ENCODE data around the gene PAXX. TPM values are rescaled to one million over a fixed set of nuclear protein-coding genes. Genes with fewer than 3 reads are reported as not detected.
A peak's percentile ranks its signal among the peaks of the same experiment; 100 is the strongest.

The PAXX gene
- total RNA-seq, 6 donors from 2014 or later = 41.8 to 150 (median 52.8) TPM

GRCh38 chr9:137021979-137022661, 29.9 kb downstream of the PAXX start:
- ATAC-seq (ENCODE audit: low FRiP score in 2 of 2) = peak; percentile 12 to 58

GRCh38 chr9:137022662-137023008, 30.4 kb downstream of the PAXX start:
- Histone ChIP-seq H3K9me3 (no peaks in the 10 kb centered on the region), H3K27ac (no peak overlapping the region), H3K4me3 (no peak overlapping the region), H3K27me3 (no peaks in the 10 kb centered on the region), H3K4me1 (peaks cover 6 to 17% (median 10%) of the 10 kb centered on the region in 4 donors), H3K36me3 (peaks cover 0 to 12% (median 5%) of the 10 kb centered on the region in 4 donors)
- DNase-seq (peak in 1 of 2 donors; percentile 75), ATAC-seq (ENCODE audit: low FRiP score in 2 of 2) (no peak)
- 85 to 96% methylated on average over 10 to 12 of the region's 23 CpGs for WGBS, 2 donors
- TF ChIP-seq POLR2AphosphoS5 (IDR thresholded peaks at IDR 0.05) (no peak), POLR2A (IDR thresholded peaks at IDR 0.05) (no peak), CTCF (IDR thresholded peaks at IDR 0.05) (no peak), EP300 (IDR thresholded peaks at IDR 0.05) (no peak)

More at GRCh38 chr9:137021979-137022661, 29.9 kb downstream of the PAXX start:
- TF ChIP-seq POLR2AphosphoS5 (IDR thresholded peaks at IDR 0.05) (no peak), POLR2A (IDR thresholded peaks at IDR 0.05) (no peak), CTCF (IDR thresholded peaks at IDR 0.05) (no peak), EP300 (IDR thresholded peaks at IDR 0.05) (no peak)
- H3K36me3 ChIP-seq = peaks cover 0 to 18% (median 8%) of the 10 kb centered on the region in 4 donors
- H3K4me1 ChIP-seq = peaks cover under 1 to 12% (median 5%) of the 10 kb centered on the region in 4 donors
- 77% methylated on average over 18 to 20 of the region's 30 CpGs for WGBS, 2 donors
- H3K27ac ChIP-seq = no peak overlapping the region
- no peaks in the 10 kb centered on the region for H3K9me3 ChIP-seq
- H3K4me3 ChIP-seq = no peak overlapping the region
- H3K27me3 ChIP-seq = no peaks in the 10 kb centered on the region
- DNase-seq = peak; percentile 42 to 84

- H3K36me3 ChIP-seq = peaks cover 0 to 8% (median 2%) of the 10 kb centered on the region in 4 donors
- DNase-seq (no peak), ATAC-seq (ENCODE audit: low FRiP score in 2 of 2) (no peak)
- no peak for TF ChIP-seq POLR2A (IDR thresholded peaks at IDR 0.05)
- no peak for TF ChIP-seq EP300 (IDR thresholded peaks at IDR 0.05)
- TF ChIP-seq CTCF (IDR thresholded peaks at IDR 0.05) = no peak
- TF ChIP-seq POLR2AphosphoS5 (IDR thresholded peaks at IDR 0.05) = no peak
- peaks cover 6 to 18% (median 10%) of the 10 kb centered on the region in 4 donors for H3K4me1 ChIP-seq
- H3K4me3 ChIP-seq = no peak overlapping the region
- H3K9me3 ChIP-seq = no peaks in the 10 kb centered on the region
- H3K27ac ChIP-seq = no peak overlapping the region
- WGBS, 2 donors = 76 to 80% methylated on average over 6 to 7 of the region's 7 CpGs
- H3K27me3 ChIP-seq = no peaks in the 10 kb centered on the region
Measured at GRCh38 chr9:137023157-137023556, 30.9 kb downstream of the PAXX start.

- ATAC-seq (ENCODE audit: low FRiP score in 2 of 2) (no peak), DNase-seq (peak in 1 of 2 donors; percentile 66)
- no peaks in the 10 kb centered on the region for H3K9me3 ChIP-seq
- H3K4me3 ChIP-seq = no peak overlapping the region
- 79 to 88% methylated on average over 6 to 14 of the region's 15 CpGs for WGBS, 2 donors
- H3K36me3 ChIP-seq = peaks cover 0 to 8% (median 1%) of the 10 kb centered on the region in 4 donors
- H3K27me3 ChIP-seq = no peaks in the 10 kb centered on the region
- H3K27ac ChIP-seq = no peak overlapping the region
- no peak for TF ChIP-seq EP300 (IDR thresholded peaks at IDR 0.05)
- no peak for TF ChIP-seq POLR2AphosphoS5 (IDR thresholded peaks at IDR 0.05)
- TF ChIP-seq POLR2A (IDR thresholded peaks at IDR 0.05) = no peak
- no peak for TF ChIP-seq CTCF (IDR thresholded peaks at IDR 0.05)
- H3K4me1 ChIP-seq = peaks cover 9 to 22% (median 14%) of the 10 kb centered on the region in 4 donors
Measured at GRCh38 chr9:137023583-137023991, 31.4 kb downstream of the PAXX start.
